KMS-11 (cell line): ENCODE data around the gene SNX33.
"Not testable (repeated sequence)": the region's sequence is repeated elsewhere in the genome, so short reads cannot be mapped to it uniquely, and the experiment has no call there.

ENCODE experiments used
- H2AFZ ChIP-seq: fragments of 200-600 bp; sonication (generic); 2 replicates; pipeline ENCODE4 v1.6.1; 2016; ENCODE audit warnings: antibody characterized with exemption, mixed run types, low read depth
- H3K27ac ChIP-seq: fragments of 200-600 bp; sonication (generic); 2 replicates; pipeline ENCODE4 v1.6.1; 2016; ENCODE audit warnings: mild to moderate bottlenecking, mixed run types
- H3K27me3 ChIP-seq: fragments of 200-600 bp; sonication (generic); 2 replicates; pipeline ENCODE4 v1.6.1; 2017; ENCODE audit warnings: mild to moderate bottlenecking, low read depth, mixed run types, moderate library complexity; ENCODE audit not compliant: insufficient read depth
- H3K36me3 ChIP-seq: fragments of 200-600 bp; sonication (generic); 2 replicates; pipeline ENCODE4 v1.6.1; 2017; ENCODE audit warnings: mild to moderate bottlenecking, mixed run types; ENCODE audit not compliant: insufficient read depth
- H3K4me1 ChIP-seq: fragments of 200-600 bp; sonication (generic); 2 replicates; pipeline ENCODE4 v1.6.1; 2016; ENCODE audit warnings: mild to moderate bottlenecking, low read depth, mixed run types; ENCODE audit not compliant: poor library complexity, severe bottlenecking
- H3K4me2 ChIP-seq: fragments of 200-600 bp; sonication (generic); 2 replicates; pipeline ENCODE4 v1.7.0; 2016; ENCODE audit warnings: mild to moderate bottlenecking, mixed run types
- H3K4me3 ChIP-seq: fragments of 200-600 bp; sonication (generic); IDR thresholded peaks from 2 replicates; pipeline ENCODE4 v1.6.1; 2017; ENCODE audit warnings: low read depth, low read length, mixed read lengths; ENCODE audit not compliant: insufficient read depth
- H3K79me2 ChIP-seq: fragments of 200-600 bp; sonication (generic); 2 replicates; pipeline ENCODE4 v1.6.1; 2016; ENCODE audit warnings: low read depth, mixed run types; ENCODE audit not compliant: insufficient read depth
- H3K9ac ChIP-seq: fragments of 200-600 bp; sonication (generic); 2 replicates; pipeline ENCODE4 v1.6.1; 2016; ENCODE audit warnings: mild to moderate bottlenecking, mixed run types
- H4K20me1 ChIP-seq: fragments of 200-600 bp; sonication (generic); 2 replicates; pipeline ENCODE4 v1.6.1; 2016; ENCODE audit warnings: mild to moderate bottlenecking, mixed run types; ENCODE audit not compliant: insufficient read depth
- CTCF ChIP-seq: fragments of 200-600 bp; sonication (generic); conservative IDR thresholded peaks from 2 replicates; pipeline ENCODE4 v1.6.1; 2017; ENCODE audit warnings: low read depth, mild to moderate bottlenecking, antibody characterized with exemption, low read length, moderate library complexity, mixed read lengths

Gene SNX33

GRCh38 chr15:75675579-75676404 is 28.1 kb downstream of the SNX33 start:
- Histone ChIP-seq H3K4me2 (no peak overlapping the region), H3K4me1 (no peaks in the 10 kb centered on the region), H4K20me1 (no peaks in the 10 kb centered on the region), H3K36me3 (no peaks in the 10 kb centered on the region), H3K27ac (no peak overlapping the region), H2AFZ (no peak overlapping the region), H3K4me3 (no peak overlapping the region), H3K9ac (no peak overlapping the region), H3K79me2 (no peaks in the 10 kb centered on the region), H3K27me3 (no peaks in the 10 kb centered on the region; the same call in 1 of the 2 replicates)
- TF ChIP-seq CTCF = no peak

GRCh38 chr15:75676688-75677464 is 29.2 kb downstream of the SNX33 start:
- Histone ChIP-seq H3K27me3 (no peaks in the 10 kb centered on the region; the same call in 1 of the 2 replicates), H3K27ac (no peak overlapping the region)

GRCh38 chr15:75677465-75678323 is 30.0 kb downstream of the SNX33 start:
- no peak overlapping the region for H3K27ac ChIP-seq
- no peaks in the 10 kb centered on the region for H3K4me1 ChIP-seq
- no peak overlapping the region for H3K4me2 ChIP-seq
- no peaks in the 10 kb centered on the region for H4K20me1 ChIP-seq
- H3K9ac ChIP-seq = no peak overlapping the region
- no peaks in the 10 kb centered on the region; the same call in 1 of the 2 replicates for H3K27me3 ChIP-seq
- TF ChIP-seq CTCF = no peak
- no peak overlapping the region for H2AFZ ChIP-seq
- H3K79me2 ChIP-seq = no peaks in the 10 kb centered on the region
- no peak overlapping the region for H3K4me3 ChIP-seq
- H3K36me3 ChIP-seq = no peaks in the 10 kb centered on the region

More at GRCh38 chr15:75676688-75677464, 29.2 kb downstream of the SNX33 start:
- H3K4me1 ChIP-seq = no peaks in the 10 kb centered on the region
- H3K4me3 ChIP-seq = no peak overlapping the region
- H3K79me2 ChIP-seq = no peaks in the 10 kb centered on the region
- no peak overlapping the region for H3K4me2 ChIP-seq
- TF ChIP-seq CTCF = no peak
- H3K9ac ChIP-seq = no peak overlapping the region
- H2AFZ ChIP-seq = no peak overlapping the region
- no peaks in the 10 kb centered on the region for H4K20me1 ChIP-seq
- H3K36me3 ChIP-seq = no peaks in the 10 kb centered on the region

GRCh38 chr15:75678324-75678690 is 30.6 kb downstream of the SNX33 start:
- not testable (repeated sequence) for H3K36me3 ChIP-seq, H3K79me2 ChIP-seq, H3K9ac ChIP-seq, H4K20me1 ChIP-seq, H3K4me2 ChIP-seq, H3K27me3 ChIP-seq, H3K4me3 ChIP-seq, H3K4me1 ChIP-seq, H2AFZ ChIP-seq, H3K27ac ChIP-seq
